Right lobe of liver (tissue), 4 donors: ENCODE data around the gene RARS2.

Source experiments
- CTCF ChIP-seq, 4 donors: fragments of 200-600 bp in 3 of 4; fragments of 450-650 bp in 1 of 4; IDR thresholded peaks; one replicate each; pipeline versions ENCODE4 v1.5.1 to v1.8.0; 2016 to 2022; ENCODE audit warnings: antibody characterized with exemption in 4 of 4, mild to moderate bottlenecking in 2 of 4
- POLR2A ChIP-seq: fragments of 450-650 bp; IDR thresholded peaks from one replicate; pipeline ENCODE4 v1.6.1; 2017; ENCODE audit warnings: antibody characterized with exemption, mild to moderate bottlenecking
- donor health status: DM: no; HTN: no; CAD: no.
- donor health status: DM: no; HTN: no; CAD: no.
- donor health status: DM: no; HTN: yes; CAD: no.

DNA sequence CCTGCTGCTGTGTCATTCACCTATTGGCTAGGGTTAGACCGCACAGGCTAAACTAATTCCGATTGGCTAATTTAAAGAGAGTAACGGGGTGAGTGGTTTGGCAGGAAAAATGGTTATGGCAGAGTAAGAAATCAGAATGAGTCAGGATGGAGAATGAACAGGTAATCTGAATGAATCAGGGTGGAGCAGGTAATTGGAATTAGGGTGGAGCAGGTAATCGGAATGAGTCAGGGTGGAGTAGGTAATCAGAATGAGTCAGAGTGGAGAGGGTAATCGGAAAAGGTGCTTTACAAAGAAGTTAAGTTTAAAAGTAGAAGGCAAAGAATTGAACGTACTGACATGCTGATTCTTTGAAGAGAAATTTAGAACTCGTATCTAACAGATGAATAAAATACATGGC is 105.3 kb downstream of the RARS2 start:
- TF ChIP-seq CTCF (IDR thresholded peaks at IDR 0.05) (no peak), POLR2A (no peak)
